Vagina (tissue), 2 donors: ENCODE results near the gene CNIH2.

Source experiments
- CTCF ChIP-seq, 3 experiments: fragments of 450-650 bp in 2 of 3; fragments of 200-600 bp in 1 of 3; sonication (generic) in 1 of 3; IDR thresholded peaks; one replicate each; pipeline ENCODE4 v1.5.1; 2017 to 2019; ENCODE audit warnings: antibody characterized with exemption in 3 of 3, mild to moderate bottlenecking in 2 of 3, moderate library complexity in 2 of 3
- POLR2AphosphoS5 ChIP-seq, 2 donors: sonication (generic); formaldehyde crosslinking; IDR thresholded peaks; one replicate each; pipeline ENCODE4 v1.9.0; 2017; ENCODE audit warnings: antibody characterized with exemption in 2 of 2, mild to moderate bottlenecking in 2 of 2, low read depth in 1 of 2; ENCODE audit not compliant: insufficient read depth in 1 of 2

- TF ChIP-seq CTCF (IDR thresholded peaks at IDR 0.05) (no peak), POLR2AphosphoS5 (IDR thresholded peaks at IDR 0.05; ENCODE audit: insufficient read depth in 1 of 2, low read depth in 1 of 2) (no peak)
Observed at GRCh38 chr11:66314561-66315497, 36.9 kb downstream of the CNIH2 start.
